HG03442 (cell line): ENCODE data around the gene BYSL.

Experiments used
- ATAC-seq: cut with Tn5 transposase; IDR thresholded peaks from one replicate; pipeline ENCODE4 v1.9.1; 2021; ENCODE audit warnings: mild to moderate bottlenecking, moderate library complexity; ENCODE audit not compliant: unreplicated experiment

Gene BYSL

GRCh38 chr6:41914869-41915530 lies 6.3 kb upstream of the BYSL start:
- ATAC-seq = no peak

- no peak for ATAC-seq
Measured at GRCh38 chr6:41917528-41917927, 3.8 kb upstream of the BYSL start.

GRCh38 chr6:41921712-41921998 lies 356 bp downstream of the BYSL start:
- no peak for ATAC-seq

GRCh38 chr6:41922154-41922553 lies 855 bp downstream of the BYSL start:
- ATAC-seq = no peak

GRCh38 chr6:41927253-41927652 lies 6.0 kb downstream of the BYSL start:
- no peak for ATAC-seq

- ATAC-seq = no peak
Measured at GRCh38 chr6:41929924-41930323, 8.6 kb downstream of the BYSL start.

- ATAC-seq = no peak
Measured at GRCh38 chr6:41931792-41932191, 10.5 kb downstream of the BYSL start.

GRCh38 chr6:41932378-41932777 lies 11.1 kb downstream of the BYSL start:
- no peak for ATAC-seq

- ATAC-seq = no peak
Measured at GRCh38 chr6:41934278-41935192, 13.2 kb downstream of the BYSL start.

- no peak for ATAC-seq
Measured at GRCh38 chr6:41935193-41935574, 13.9 kb downstream of the BYSL start.

- no peak for ATAC-seq
Measured at GRCh38 chr6:41935685-41936072, 14.4 kb downstream of the BYSL start.

- ATAC-seq = peak; percentile 50
Measured at GRCh38 chr6:41936073-41936837, 15.0 kb downstream of the BYSL start.

GRCh38 chr6:41937472-41937860 lies 16.2 kb downstream of the BYSL start:
- no peak for ATAC-seq

- ATAC-seq = no peak
Measured at GRCh38 chr6:41937861-41938574, 16.7 kb downstream of the BYSL start.

GRCh38 chr6:41938590-41939175 lies 17.4 kb downstream of the BYSL start:
- ATAC-seq = no peak

GRCh38 chr6:41939176-41939847 lies 18.0 kb downstream of the BYSL start:
- ATAC-seq = no peak

- ATAC-seq = no peak
Measured at GRCh38 chr6:41939848-41940758, 18.8 kb downstream of the BYSL start.

- peak; percentile 7 for ATAC-seq
Measured at GRCh38 chr6:41940759-41941279, 19.5 kb downstream of the BYSL start.
